CD4-positive, alpha-beta T cell treated with Interleukin-15 for 1 hour (primary cell): Measurements from ENCODE around the gene ADAP1.

ENCODE experiments used
- DNase-seq: peaks from one replicate; pipeline ENCODE4 v3.0.0-alpha.2; 2020

Gene ADAP1

DNA sequence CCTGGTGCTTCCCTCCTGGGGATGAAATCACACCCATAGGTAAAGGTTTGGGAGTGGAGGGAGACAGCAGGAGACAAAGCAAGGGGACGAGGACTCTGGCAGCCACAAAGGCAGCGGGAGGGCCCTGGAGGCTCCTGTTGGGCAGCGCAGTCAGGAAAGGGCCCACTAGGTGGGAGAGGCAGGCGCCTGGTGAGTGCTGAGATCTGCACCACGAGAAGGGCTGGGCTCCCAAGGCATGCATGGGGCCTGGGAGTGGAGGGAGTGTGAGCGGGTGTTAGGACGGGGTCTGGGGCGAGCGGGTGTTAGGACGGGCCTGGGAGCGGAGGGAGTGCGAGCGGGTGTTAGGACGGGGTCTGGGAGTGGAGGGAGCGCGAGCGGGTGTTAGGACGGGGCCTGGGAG, 65.1 kb downstream of the ADAP1 start:
- no peak for DNase-seq

DNA sequence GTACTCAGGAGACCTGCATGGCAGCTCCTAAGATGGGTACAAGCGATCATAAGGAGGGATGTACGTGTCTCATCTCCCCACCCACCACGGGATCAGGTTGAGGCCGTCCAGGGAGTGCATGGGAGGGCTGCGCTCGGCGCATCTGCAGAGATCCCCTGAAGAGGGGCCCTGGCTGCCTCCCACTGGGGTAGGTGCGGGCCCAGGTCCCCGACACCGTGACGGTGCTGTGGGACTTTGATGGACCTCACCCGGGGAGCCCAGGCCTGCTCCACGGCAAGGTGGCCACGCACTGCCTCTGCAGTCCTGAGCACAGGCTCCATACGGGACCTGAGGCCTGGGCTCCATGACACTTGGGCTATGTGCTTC, 65.5 kb downstream of the ADAP1 start:
- DNase-seq: no peak

GRCh38 chr7:888081-889024, 66.1 kb downstream of the ADAP1 start:
- DNase-seq: no peak

DNA sequence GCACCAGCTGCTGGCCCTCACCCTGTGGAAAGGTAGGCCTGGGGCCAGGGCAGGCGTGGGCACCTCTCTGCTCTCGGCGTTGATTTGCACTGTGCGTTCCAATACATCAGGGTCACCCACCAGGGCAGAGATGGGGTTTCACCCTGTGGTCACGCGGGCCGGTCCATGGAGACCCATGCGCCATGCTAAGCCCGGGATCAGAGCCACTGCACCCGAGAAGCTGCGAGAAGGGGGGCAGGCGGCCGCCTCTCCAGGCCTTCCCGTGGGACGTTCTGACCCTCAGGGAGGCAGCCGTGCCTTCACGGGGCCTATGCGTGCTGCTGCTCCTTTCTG, 67.0 kb downstream of the ADAP1 start:
- DNase-seq: no peak

DNA sequence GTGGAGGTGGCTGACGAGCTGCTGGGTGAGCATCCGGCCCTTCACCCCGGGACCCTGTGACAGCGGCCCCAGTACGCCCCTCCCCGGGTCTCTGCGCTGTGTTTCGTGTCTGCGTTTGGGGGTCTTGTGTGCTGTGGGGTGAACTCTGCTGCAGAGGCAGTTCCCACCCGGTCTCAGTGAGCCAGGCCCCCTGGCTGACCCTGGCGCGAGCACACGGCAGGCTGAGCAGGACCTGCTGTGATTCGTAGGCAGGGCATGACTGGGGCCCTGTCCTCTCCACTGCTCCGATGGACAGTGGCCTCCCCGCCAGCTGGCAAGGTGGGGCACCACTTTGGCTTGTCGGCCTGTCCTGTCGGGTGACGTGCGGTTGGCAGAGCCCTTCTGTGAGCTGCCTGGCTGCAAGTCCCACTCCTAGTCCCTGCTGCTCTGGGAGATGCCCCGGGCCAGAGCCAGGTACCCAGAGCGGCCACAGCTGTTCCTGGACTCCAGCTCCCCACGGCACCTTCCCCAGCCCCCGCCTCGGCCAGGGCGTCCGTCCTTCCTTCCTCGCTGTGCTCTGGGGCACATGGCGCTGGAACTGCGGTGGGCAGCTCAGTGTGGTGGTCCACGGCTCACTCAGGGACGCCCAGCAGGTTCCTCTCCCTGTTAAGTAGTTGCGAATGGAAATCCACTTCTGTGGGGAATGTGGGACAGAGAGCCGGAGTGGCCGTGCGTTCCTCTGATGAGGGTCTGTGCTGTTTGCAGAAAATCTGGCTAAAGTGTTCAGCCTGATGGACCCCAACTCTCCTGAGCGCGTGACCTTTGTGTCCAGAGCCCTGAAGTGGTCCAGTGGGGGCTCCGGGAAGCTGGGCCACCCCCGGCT, 67.6 kb downstream of the ADAP1 start:
- DNase-seq: no peak

DNA sequence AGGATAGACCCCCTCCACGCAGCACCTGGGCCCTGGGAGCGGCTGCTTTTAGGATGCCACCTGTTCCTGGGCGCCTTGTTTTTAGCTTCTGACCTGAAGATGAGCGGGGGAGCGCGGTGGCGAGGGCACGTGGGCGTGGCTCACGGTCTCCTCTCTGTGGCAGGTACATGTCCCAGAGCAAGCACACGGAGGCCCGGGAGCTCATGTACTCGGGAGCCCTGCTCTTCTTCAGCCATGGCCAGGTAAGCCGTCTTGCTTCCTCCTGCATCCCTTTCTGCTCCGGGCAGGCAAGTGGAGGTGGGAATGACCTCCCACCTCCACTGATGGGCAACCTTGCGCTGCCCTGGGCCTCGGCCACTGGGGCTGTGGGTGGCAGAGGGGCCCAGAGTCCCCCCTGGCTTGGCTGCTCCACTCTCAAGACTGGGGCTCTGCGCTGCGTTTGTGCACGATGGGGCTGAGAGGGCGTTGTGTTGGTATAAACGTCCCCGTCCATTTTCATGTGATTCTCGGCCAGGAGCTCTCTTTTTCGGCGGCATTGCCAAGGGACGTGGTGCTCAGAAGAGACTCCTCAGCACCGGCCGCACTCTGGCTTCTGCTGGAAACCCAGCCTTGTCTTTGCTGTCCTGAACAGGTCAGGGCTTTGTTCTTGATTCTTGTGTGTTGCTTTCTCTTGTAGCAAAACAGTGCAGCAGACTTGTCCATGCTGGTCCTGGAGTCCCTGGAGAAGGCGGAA, 68.4 kb downstream of the ADAP1 start:
- no peak for DNase-seq

- DNase-seq: no peak
Observed at GRCh38 chr7:885261-885892, 69.1 kb downstream of the ADAP1 start.

DNA sequence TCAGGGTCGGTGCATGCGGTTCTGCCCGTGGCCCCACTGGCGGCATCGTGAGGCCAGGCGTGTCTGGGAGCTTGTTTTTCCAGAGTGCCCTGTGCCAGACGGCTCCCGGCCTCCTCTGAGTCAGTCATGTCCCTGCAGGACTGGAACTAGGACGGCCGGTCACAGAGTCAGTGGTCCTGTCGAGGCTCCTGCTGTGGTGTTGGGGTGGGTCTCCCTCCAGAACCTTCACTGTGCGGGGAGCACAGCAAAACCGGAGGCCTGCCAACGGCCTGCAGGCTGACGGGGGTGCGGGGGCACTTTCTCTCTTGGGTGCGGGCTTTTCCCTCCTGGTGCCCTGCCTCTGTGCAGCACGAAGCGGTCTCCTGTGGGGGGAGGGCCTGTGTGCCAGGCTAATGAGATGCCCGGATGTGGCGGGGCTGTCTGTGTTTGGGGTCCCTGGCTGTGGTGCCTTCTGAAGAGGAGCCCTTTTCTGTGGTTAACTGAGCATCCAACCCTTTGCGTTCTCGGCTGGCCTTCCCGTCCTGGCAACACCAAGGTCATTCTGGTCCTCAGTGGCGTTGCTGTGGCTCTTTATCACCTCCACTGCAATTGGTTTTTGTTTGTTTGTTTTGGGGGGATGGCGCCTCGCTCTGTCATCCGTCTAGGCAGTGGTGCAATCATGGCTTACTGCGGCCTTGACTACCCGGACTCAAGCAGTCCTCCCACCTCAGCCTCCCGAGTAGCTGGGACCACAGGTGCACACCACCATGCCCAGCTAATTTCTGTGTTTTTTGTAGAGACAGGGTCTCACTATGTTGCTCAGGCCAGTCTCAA, 70.1 kb downstream of the ADAP1 start:
- DNase-seq: no peak

DNA sequence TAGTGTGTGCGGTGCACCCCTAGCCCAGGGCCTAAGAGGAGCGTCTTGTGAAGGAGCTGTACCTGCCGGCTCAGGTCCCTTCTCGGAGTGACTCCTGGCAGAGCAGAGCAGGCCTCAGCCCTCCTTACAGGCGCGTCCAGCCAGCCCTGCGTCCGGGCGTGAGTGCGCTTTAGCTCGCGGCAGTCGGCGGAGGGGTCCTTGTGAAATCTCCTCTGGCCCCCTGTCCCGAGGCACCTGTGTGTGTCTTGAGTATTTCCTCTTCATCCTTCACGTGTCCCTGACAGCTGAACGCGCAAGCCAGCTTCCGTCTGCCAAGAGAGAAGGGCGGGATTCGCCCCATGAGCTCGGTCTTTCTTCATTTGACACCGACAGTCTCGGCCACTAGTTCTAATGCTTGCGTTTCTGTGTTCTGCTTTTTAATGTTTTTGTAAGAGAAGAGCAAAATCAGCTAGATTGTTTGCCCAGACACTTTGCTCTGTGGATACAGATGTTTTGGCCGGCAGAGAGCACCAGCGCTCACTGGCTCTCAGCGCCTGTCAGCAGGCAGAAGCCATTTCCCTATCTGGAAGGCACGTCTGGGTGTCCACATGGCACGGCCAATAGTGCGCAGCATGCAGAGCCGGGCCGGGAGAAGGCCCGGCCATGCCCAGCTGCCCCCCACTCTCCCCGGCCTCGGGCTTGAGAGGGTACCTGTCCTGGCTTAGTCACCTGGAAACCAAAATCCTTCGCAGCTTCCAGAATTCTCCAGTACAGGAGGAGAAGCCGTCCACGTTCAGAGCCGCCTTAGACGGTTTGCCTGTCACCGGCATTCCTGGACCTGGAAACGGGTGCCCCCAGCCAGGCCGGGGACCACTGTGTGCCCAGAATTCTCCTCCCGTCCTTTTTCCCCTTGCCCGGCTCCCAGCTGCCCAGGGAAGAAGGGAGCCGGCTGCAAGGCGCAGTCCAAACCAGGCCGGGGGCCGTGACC, 71.1 kb downstream of the ADAP1 start:
- no peak for DNase-seq

GRCh38 chr7:882336-883035, 72.0 kb downstream of the ADAP1 start:
- DNase-seq: no peak

DNA sequence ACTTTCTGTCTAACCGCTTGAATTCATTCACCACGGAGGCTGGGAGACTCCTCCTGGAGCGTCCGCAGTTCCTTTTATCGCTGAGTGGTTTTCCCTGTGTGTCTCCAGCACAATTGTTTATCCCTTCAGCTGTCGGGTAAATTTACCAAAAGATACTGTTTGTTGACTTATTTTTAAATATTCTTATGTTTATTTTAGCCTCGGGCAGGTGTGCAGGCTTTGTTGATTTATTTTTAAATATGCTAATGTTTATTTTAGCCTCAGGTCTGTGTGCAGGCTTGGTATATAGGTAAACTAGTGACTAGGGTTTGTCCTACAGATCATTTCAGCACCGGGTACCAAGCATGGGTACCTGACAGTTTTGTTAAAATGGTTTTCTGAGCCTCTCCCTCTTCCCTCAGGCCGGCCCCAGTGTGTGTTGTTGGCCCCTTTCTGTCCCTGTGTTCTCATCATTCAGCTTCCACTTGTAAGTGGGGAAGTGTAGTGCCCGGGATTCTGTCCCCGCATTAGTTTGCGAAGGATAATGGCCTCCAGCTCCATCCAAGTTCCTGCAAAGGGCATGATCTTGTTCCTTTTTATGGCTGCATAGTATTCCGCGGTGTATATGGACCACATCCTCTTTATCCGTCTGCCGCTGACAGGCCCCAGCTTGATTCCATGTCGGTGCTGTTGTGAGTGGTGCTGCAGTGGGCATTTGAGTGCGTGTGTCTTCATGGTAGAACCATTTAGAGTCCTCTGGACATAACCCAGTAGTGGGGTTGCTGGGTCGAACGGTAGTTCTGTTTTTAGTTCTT, 72.8 kb downstream of the ADAP1 start:
- no peak for DNase-seq

DNA sequence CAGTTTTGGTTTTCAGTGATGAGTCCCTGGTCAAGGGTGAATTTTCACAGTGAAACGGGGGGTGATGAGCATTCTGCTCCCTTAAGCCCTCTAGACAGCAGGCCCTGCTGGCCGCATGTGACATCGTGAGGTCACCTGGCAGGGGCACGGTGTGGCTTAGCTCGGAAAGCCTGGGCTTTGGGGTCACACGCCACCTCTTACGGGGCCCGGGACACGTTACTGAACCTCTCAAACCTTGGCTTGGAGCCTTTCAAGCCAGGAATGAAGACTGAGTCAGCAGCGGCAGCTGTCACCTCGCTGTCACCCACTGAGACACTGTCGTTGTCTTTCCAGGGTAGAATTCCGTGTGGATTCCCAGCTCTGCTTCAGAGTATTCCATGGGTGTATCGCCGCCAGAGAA, 74.0 kb downstream of the ADAP1 start:
- DNase-seq: no peak

GRCh38 chr7:879706-880105, 74.8 kb downstream of the ADAP1 start:
- no peak for DNase-seq

- DNase-seq: no peak
Observed at GRCh38 chr7:879093-879492, 75.4 kb downstream of the ADAP1 start.

DNA sequence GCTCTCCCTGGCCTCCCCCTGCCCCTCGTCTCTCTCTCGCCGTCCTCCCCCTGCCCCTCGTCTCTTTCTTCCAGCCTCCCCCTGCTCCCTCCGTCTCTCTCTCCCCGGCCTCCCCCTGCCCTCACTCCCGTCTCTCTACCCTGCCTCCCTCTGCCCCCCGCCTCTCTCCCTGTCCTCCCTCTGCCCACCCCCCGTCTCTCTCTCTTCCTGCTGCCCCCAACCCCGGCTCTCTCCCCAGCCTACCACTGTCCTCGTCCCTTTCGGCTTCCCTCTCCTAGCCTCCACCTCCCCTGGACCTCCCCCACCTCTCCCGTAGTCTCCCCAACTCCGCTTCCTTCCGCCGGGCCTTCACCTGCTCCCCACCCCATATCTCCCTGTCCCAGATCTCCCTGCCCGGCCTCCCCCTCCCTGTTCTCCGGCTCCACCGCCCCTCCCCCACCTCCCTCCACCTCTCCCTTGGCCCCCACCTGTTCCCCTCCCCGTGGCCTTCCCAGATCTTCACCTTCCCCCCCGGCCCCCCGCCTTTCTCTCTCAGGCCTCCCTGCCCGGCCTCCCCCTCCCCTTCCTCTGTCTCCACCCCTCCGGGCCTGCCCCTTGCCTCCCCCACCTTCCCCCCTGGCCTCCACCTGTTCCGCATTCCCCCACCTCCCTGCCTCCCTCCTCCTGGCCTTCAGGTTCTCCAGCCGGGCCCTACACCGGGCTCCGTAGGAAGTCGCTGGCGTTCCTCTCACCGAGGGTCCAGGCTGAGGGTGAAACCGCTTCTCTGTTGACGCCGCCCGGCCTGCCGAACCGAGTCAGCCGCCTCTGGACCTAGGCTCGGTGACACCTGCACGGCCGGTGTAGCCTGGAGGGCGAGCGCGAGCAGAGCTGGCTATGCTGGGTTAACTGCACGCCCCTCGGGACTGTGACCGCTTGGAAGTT, 76.9 kb downstream of the ADAP1 start:
- no peak for DNase-seq

GRCh38 chr7:876972-877311, 77.5 kb downstream of the ADAP1 start:
- no peak for DNase-seq

DNA sequence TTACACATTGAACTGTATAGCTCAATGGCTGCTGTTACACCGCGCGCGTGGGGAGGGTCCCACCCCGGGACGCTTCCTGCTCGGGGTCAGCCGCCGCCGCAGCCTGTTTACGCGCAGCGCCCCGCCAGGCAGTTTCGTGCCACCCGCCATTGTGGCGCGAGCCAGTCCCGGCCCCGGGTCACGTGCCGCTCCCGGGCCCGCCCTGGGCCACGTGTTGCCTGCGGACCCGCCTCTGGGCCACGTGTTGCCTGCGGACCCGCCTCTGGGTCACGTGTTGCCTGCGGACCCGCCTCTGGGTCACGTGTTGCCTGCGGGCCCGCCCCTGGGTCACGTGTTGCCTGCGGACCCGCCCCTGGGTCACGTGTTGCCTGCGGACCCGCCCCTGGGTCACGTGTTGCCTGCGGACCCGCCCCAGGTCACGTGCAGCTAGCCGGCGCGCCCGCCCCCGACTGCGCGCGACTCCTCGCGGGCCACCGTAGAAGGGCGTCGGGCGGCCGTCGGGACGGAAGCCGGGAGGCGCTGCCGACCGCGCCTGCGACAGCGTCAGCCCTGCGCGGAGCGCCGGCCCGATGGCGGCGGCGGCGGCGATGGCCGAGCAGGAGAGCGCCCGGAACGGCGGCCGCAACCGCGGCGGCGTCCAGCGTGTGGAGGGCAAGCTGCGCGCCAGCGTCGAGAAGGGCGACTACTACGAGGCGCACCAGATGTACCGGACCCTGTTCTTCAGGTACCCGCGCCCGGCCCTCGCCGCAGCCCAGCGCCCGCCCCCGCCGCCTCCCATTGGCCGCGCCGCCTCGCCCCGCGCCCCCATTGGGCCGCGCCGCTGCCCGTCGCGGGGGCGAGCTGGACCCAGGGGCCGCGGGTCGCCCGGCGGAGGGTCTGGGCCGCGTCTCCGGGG, 78.2 kb downstream of the ADAP1 start, which contains the start of gene GET4:
Gene GET4, plus strand, starts transcription at position 478 of the 895 bp plus-strand sequence. Its CDS starts 92 bp downstream, at position 570.
- DNase-seq: peak; percentile 98
